ENCODE measurements around the gene MCCC2.
"Not testable (repeated sequence)": the region's sequence is repeated elsewhere in the genome, so short reads cannot be mapped to it uniquely, and the experiment has no call there.

Gene MCCC2

GRCh38 chr5:71586941-71587765 lies at the start of gene MCCC2:
Gene MCCC2, plus strand, starts transcription at chr5:71587340. Its CDS starts 86 bp downstream, at chr5:71587426.
- Histone ChIP-seq H3K36me3 (ENCODE audit: insufficient read depth) (no peaks in the 10 kb centered on the region), H2AFZ (ENCODE audit: low read depth) (peak within 1 kb of the TSS; percentile 55), H3K79me2 (ENCODE audit: insufficient read depth, low read depth) (peaks cover 44% of the 10 kb centered on the region), H3K9ac (peak within 1 kb of the TSS; percentile 88), H3K4me1 (ENCODE audit: low read depth, poor library complexity, severe bottlenecking) (peaks cover 45% of the 10 kb centered on the region), H3K4me3 (IDR thresholded peaks at IDR 0.05; ENCODE audit: insufficient read depth, low read depth, low read length) (peak within 1 kb of the TSS; percentile 44), H3K27me3 (ENCODE audit: insufficient read depth, low read depth) (no peaks in the 10 kb centered on the region), H4K20me1 (ENCODE audit: insufficient read depth) (no peaks in the 10 kb centered on the region), H3K27ac (peak within 1 kb of the TSS; percentile 84), H3K4me2 (peak within 1 kb of the TSS; percentile 88)
- TF ChIP-seq CTCF (conservative IDR thresholded peaks at IDR 0.05; ENCODE audit: low read depth, low read length): no peak

- H3K4me1 ChIP-seq (ENCODE audit: low read depth, poor library complexity, severe bottlenecking): peaks cover 8% of the 10 kb centered on the region
- H3K4me2 ChIP-seq: no peak overlapping the region
- no peak for TF ChIP-seq CTCF (conservative IDR thresholded peaks at IDR 0.05; ENCODE audit: low read depth, low read length)
- no peaks in the 10 kb centered on the region for H3K79me2 ChIP-seq (ENCODE audit: insufficient read depth, low read depth)
- no peaks in the 10 kb centered on the region for H3K27me3 ChIP-seq (ENCODE audit: insufficient read depth, low read depth)
- no peak overlapping the region for H2AFZ ChIP-seq (ENCODE audit: low read depth)
- H3K27ac ChIP-seq: no peak overlapping the region
- H3K4me3 ChIP-seq (IDR thresholded peaks at IDR 0.05; ENCODE audit: insufficient read depth, low read depth, low read length): no peak overlapping the region
- H3K9ac ChIP-seq: no peak overlapping the region
- H3K36me3 ChIP-seq (ENCODE audit: insufficient read depth): peaks cover 7% of the 10 kb centered on the region; the same call in 1 of the 2 replicates
- no peaks in the 10 kb centered on the region for H4K20me1 ChIP-seq (ENCODE audit: insufficient read depth)
Observed at GRCh38 chr5:71537687-71538086, 49.5 kb upstream of the MCCC2 start.

- peaks cover 12% of the 10 kb centered on the region for H3K4me1 ChIP-seq (ENCODE audit: low read depth, poor library complexity, severe bottlenecking)
- H3K9ac ChIP-seq; H4K20me1 ChIP-seq (ENCODE audit: insufficient read depth); H3K27me3 ChIP-seq (ENCODE audit: insufficient read depth, low read depth); H3K27ac ChIP-seq; H3K4me3 ChIP-seq (IDR thresholded peaks at IDR 0.05; ENCODE audit: insufficient read depth, low read depth, low read length); H3K4me2 ChIP-seq; H2AFZ ChIP-seq (ENCODE audit: low read depth); H3K36me3 ChIP-seq (ENCODE audit: insufficient read depth); H3K79me2 ChIP-seq (ENCODE audit: insufficient read depth, low read depth): not testable (repeated sequence)
Observed at GRCh38 chr5:71550885-71551284, 36.3 kb upstream of the MCCC2 start.

- H3K4me2 ChIP-seq; H3K9ac ChIP-seq; H3K79me2 ChIP-seq (ENCODE audit: insufficient read depth, low read depth); H3K36me3 ChIP-seq (ENCODE audit: insufficient read depth); H3K4me3 ChIP-seq (IDR thresholded peaks at IDR 0.05; ENCODE audit: insufficient read depth, low read depth, low read length); H3K27me3 ChIP-seq (ENCODE audit: insufficient read depth, low read depth); H4K20me1 ChIP-seq (ENCODE audit: insufficient read depth); H2AFZ ChIP-seq (ENCODE audit: low read depth); H3K27ac ChIP-seq: not testable (repeated sequence)
- H3K4me1 ChIP-seq (ENCODE audit: low read depth, poor library complexity, severe bottlenecking): peaks cover 12% of the 10 kb centered on the region
Observed at GRCh38 chr5:71551582-71551981, 35.6 kb upstream of the MCCC2 start.

- not testable (repeated sequence) for H3K79me2 ChIP-seq (ENCODE audit: insufficient read depth, low read depth); H3K9ac ChIP-seq; H3K27ac ChIP-seq
Observed at GRCh38 chr5:71552026-71552749, 35.0 kb upstream of the MCCC2 start.

More at GRCh38 chr5:71552026-71552749, 35.0 kb upstream of the MCCC2 start:
- not testable (repeated sequence) for H3K4me3 ChIP-seq (IDR thresholded peaks at IDR 0.05; ENCODE audit: insufficient read depth, low read depth, low read length); H3K27me3 ChIP-seq (ENCODE audit: insufficient read depth, low read depth); H2AFZ ChIP-seq (ENCODE audit: low read depth); H3K36me3 ChIP-seq (ENCODE audit: insufficient read depth); H3K4me2 ChIP-seq; H4K20me1 ChIP-seq (ENCODE audit: insufficient read depth)
- peaks cover 12% of the 10 kb centered on the region for H3K4me1 ChIP-seq (ENCODE audit: low read depth, poor library complexity, severe bottlenecking)
